Mesenchymal stem cell (in vitro differentiated cells and primary cell): ENCODE measurements around the gene SYNJ2.

Experiments used
- DNase-seq: peaks from one replicate; pipeline ENCODE4 v3.0.0-alpha.2; 2013
- H2AFZ ChIP-seq: one replicate; pipeline ENCODE4 v1.6.1; 2013; ENCODE audit warnings: low read depth, mild to moderate bottlenecking, control low read depth, inconsistent platforms, low read length, moderate library complexity
- H2AK5ac ChIP-seq: 2 replicates; pipeline ENCODE4 v1.6.1; 2013; ENCODE audit warnings: low read length, moderate library complexity, mild to moderate bottlenecking, inconsistent platforms; ENCODE audit not compliant: severe bottlenecking
- H2BK120ac ChIP-seq: one replicate; pipeline ENCODE4 v1.6.1; 2013; ENCODE audit warnings: low read depth, mild to moderate bottlenecking, inconsistent platforms, low read length, moderate library complexity
- H2BK12ac ChIP-seq, 2 experiments: one replicate each; pipeline ENCODE4 v1.6.1; 2013; ENCODE audit warnings: inconsistent platforms in 2 of 2, low read length in 2 of 2, mild to moderate bottlenecking in 2 of 2, moderate library complexity in 2 of 2, control low read depth in 1 of 2
- H2BK15ac ChIP-seq: one replicate; pipeline ENCODE4 v1.6.1; 2013; ENCODE audit warnings: mild to moderate bottlenecking, low read depth, inconsistent platforms; ENCODE audit not compliant: poor library complexity, severe bottlenecking
- H2BK5ac ChIP-seq: 2 replicates; pipeline ENCODE4 v1.6.1; 2013; ENCODE audit warnings: low read depth, mild to moderate bottlenecking, low read length, control low read depth, inconsistent platforms; ENCODE audit not compliant: poor library complexity, severe bottlenecking
- H3K14ac ChIP-seq, 2 experiments: one replicate each; pipeline ENCODE4 v1.6.1; 2013; ENCODE audit warnings: inconsistent platforms in 2 of 2, low read length in 2 of 2, control low read depth in 1 of 2, mild to moderate bottlenecking in 1 of 2, moderate library complexity in 1 of 2
- H3K18ac ChIP-seq, 2 experiments: one replicate each; pipeline ENCODE4 v1.6.1; 2013; ENCODE audit warnings: inconsistent platforms in 2 of 2, low read length in 2 of 2, control low read depth in 1 of 2, low read depth in 1 of 2, mild to moderate bottlenecking in 1 of 2
- H3K23ac ChIP-seq, 2 experiments: one replicate each; pipeline ENCODE4 v1.6.1; 2013; ENCODE audit warnings: inconsistent platforms in 2 of 2, low read length in 2 of 2, mild to moderate bottlenecking in 2 of 2, moderate library complexity in 2 of 2, control low read depth in 1 of 2
- H3K27ac ChIP-seq: 2 replicates; pipeline ENCODE4 v1.5.1; 2013; ENCODE audit warnings: mild to moderate bottlenecking, moderate library complexity, low read length, control low read depth, inconsistent platforms; ENCODE audit not compliant: poor library complexity, severe bottlenecking
- H3K27me3 ChIP-seq, 2 experiments: 2 replicates each; pipeline versions ENCODE4 v1.6.1 to v1.7.0; 2013; ENCODE audit warnings: low read length in 2 of 2, mild to moderate bottlenecking in 2 of 2, moderate library complexity in 2 of 2, control low read depth in 1 of 2, inconsistent platforms in 1 of 2; ENCODE audit not compliant: control insufficient read depth in 1 of 2, insufficient read depth in 1 of 2
- H3K36me3 ChIP-seq, 2 experiments: 2 replicates each; pipeline versions ENCODE4 v1.6.1 to v1.7.0; 2013; ENCODE audit warnings: low read length in 2 of 2, control low read depth in 1 of 2, inconsistent platforms in 1 of 2, low read depth in 1 of 2, mild to moderate bottlenecking in 1 of 2; ENCODE audit not compliant: insufficient read depth in 2 of 2, control insufficient read depth in 1 of 2
- H3K4ac ChIP-seq, 2 experiments: one replicate each; pipeline ENCODE4 v1.6.1; 2013; ENCODE audit warnings: inconsistent platforms in 2 of 2, low read length in 2 of 2, mild to moderate bottlenecking in 2 of 2, moderate library complexity in 2 of 2, control low read depth in 1 of 2, low read depth in 1 of 2
- H3K4me1 ChIP-seq: 2 replicates; pipeline ENCODE4 v1.6.1; 2013; ENCODE audit warnings: low read depth, low read length, control low read depth; ENCODE audit not compliant: control insufficient read depth, insufficient read depth
- H3K4me2 ChIP-seq: 2 replicates; pipeline ENCODE4 v1.6.1; 2013; ENCODE audit warnings: low read length, mild to moderate bottlenecking, inconsistent platforms; ENCODE audit not compliant: poor library complexity, severe bottlenecking
- H3K4me3 ChIP-seq, 2 experiments: 2 replicates each; pipeline versions ENCODE4 v1.5.1 to v1.7.0; 2013; ENCODE audit warnings: low read length in 2 of 2, mild to moderate bottlenecking in 2 of 2, control low read depth in 1 of 2, low read depth in 1 of 2; ENCODE audit not compliant: insufficient read depth in 1 of 2
- H3K79me1 ChIP-seq: replicated peaks from 2 replicates; pipeline ENCODE4 v1.6.1; 2013; ENCODE audit warnings: mild to moderate bottlenecking, control low read depth, low read length, inconsistent platforms; ENCODE audit not compliant: poor library complexity, severe bottlenecking
- H3K9ac ChIP-seq: 2 replicates; pipeline ENCODE4 v1.7.0; 2013; ENCODE audit warnings: mild to moderate bottlenecking, low read length, moderate library complexity
- H3K9me3 ChIP-seq: 2 replicates; pipeline ENCODE4 v1.7.0; 2013; ENCODE audit warnings: mild to moderate bottlenecking, low read length; ENCODE audit not compliant: control insufficient read depth
- H4K8ac ChIP-seq: one replicate; pipeline ENCODE4 v1.6.1; 2013; ENCODE audit warnings: inconsistent platforms, mild to moderate bottlenecking, low read length, moderate library complexity
- H4K91ac ChIP-seq: one replicate; pipeline ENCODE4 v1.6.1; 2013; ENCODE audit warnings: mild to moderate bottlenecking, low read length, inconsistent platforms
- WGBS: methylation state at CpG from one replicate; pipeline ENCODE4 v1.1.7; 2013; ENCODE audit warnings: mixed read lengths; 5-methylcytosine and 5-hydroxymethylcytosine counted together

SYNJ2 gene

DNA sequence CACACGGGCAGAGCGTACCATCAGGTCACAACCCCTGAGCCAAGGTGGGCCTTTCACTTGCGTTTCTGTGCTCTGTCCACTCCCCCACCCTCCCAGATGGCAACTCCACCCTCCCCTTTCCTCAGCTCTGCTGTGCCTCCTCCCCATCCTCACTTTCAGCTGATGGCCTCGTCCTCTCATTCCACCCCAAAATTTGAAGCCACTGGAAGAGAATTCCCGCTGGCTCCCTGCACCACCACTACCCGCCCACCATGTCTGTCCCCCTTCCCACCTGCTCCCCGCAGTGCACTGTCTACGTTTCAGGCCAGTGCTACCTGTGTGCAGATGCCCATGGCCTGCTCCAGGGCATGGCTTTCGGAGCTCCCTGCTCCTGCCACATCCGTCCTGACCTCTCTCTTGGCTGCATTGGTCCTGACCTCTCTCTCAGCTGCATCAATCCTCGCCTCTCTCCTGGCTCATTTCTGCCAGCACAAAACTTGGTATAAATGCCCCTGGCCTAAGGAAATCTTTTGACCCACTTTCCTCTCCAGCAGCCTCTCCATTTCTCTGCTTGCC lies 24.0 kb downstream of the SYNJ2 start:
- peaks cover 11% of the 10 kb centered on the region for H3K79me1 ChIP-seq
- H2AK5ac ChIP-seq = no peak overlapping the region
- no peak overlapping the region for H3K14ac ChIP-seq
- no peak overlapping the region for H3K18ac ChIP-seq
- no peak overlapping the region for H2BK15ac ChIP-seq
- WGBS = 92% methylated on average over 11 of the region's 11 CpGs
- H3K4me3 ChIP-seq = no peak overlapping the region
- peaks cover 16 to 40% of the 10 kb centered on the region in 2 experiments for H3K36me3 ChIP-seq
- H4K8ac ChIP-seq = no peak overlapping the region
- H3K4ac ChIP-seq = no peak overlapping the region
- no peak overlapping the region for H3K27ac ChIP-seq
- H3K27me3 ChIP-seq = no peaks in the 10 kb centered on the region
- H3K23ac ChIP-seq = no peak overlapping the region
- H3K9me3 ChIP-seq = no peaks in the 10 kb centered on the region
- H2BK12ac ChIP-seq = peak overlapping the region in 1 of 2 experiments; percentile 7
- peak overlapping the region; percentile 25 for H2BK120ac ChIP-seq
- no peak overlapping the region for H3K4me2 ChIP-seq
- H2AFZ ChIP-seq = no peak overlapping the region
- no peak overlapping the region for H2BK5ac ChIP-seq
- H3K9ac ChIP-seq = no peak overlapping the region
- no peak overlapping the region for H4K91ac ChIP-seq
- DNase-seq = no peak
- H3K4me1 ChIP-seq = peaks cover 42% of the 10 kb centered on the region

DNA sequence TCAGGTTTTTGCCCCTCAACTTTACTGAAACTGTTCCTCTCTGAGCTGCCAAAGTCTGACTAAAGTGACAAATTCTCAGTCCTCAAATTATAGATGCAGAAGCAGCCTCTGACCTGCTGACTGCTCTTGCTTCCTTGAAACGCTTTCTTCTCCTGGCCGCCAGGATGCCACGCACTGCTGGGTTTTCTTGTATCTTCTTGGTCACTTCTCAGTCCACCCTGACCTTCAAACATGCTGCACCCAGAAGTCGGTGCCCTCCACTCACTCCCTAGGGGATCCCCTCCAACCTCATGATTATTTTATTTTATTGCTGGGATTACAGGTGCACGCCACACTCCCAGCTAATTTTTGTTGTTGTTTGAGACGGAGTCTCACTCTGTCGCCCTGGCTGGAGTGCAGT lies 24.7 kb downstream of the SYNJ2 start:
- no peaks in the 10 kb centered on the region for H3K27me3 ChIP-seq
- H3K18ac ChIP-seq = no peak overlapping the region
- H2AFZ ChIP-seq = no peak overlapping the region
- no peak overlapping the region for H2BK120ac ChIP-seq
- H4K8ac ChIP-seq = no peak overlapping the region
- H2BK5ac ChIP-seq = no peak overlapping the region
- H2BK15ac ChIP-seq = peak overlapping the region; percentile 9
- DNase-seq = no peak
- no peak overlapping the region for H3K4me3 ChIP-seq
- H3K27ac ChIP-seq = no peak overlapping the region
- no peak overlapping the region for H3K4me2 ChIP-seq
- no peak overlapping the region for H3K23ac ChIP-seq
- no peak overlapping the region for H3K4ac ChIP-seq
- H3K9me3 ChIP-seq = no peaks in the 10 kb centered on the region
- H3K4me1 ChIP-seq = peaks cover 40% of the 10 kb centered on the region
- H3K79me1 ChIP-seq = peaks cover 11% of the 10 kb centered on the region
- H4K91ac ChIP-seq = no peak overlapping the region
- H3K9ac ChIP-seq = no peak overlapping the region
- WGBS = 96% methylated on average over 7 of the region's 7 CpGs
- peak overlapping the region in 1 of 2 experiments; percentile 18 for H3K14ac ChIP-seq
- H2AK5ac ChIP-seq = no peak overlapping the region
- no peak overlapping the region for H2BK12ac ChIP-seq
- H3K36me3 ChIP-seq = peaks cover 22 to 42% of the 10 kb centered on the region in 2 experiments

DNA sequence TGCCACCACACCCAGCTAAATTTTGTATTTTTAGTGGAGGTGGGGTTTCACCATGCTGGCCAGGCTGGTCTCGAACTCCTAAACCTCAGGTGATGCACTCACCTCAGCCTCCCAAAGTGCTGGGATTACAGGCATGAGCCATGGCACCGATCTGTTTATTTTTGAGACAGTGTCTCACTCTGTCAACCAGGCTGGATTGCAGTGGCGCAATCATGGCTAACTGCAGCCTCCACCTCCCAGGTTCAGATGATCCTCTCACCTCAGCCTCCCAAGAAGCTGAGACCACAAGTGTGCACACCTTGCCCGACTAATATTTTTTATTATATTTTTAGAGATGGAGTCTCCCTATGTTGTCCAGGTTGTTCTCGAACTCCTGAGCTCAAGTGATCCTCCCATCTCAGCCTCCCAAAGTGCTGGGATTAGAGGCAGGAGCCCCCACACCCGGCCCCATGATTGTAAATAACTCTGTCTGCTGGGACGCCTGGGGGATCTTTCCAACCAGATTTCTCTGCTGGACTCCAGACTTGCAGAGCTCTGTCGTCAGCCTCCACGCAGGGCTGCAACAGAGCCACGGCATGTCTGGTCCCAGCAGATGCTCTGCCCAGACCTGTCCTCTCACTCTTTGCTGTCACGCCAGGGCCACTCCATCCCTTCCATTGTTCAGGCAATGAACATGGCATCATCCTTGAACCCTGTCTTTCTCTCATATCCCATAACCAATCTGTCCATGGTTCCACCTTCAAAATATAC lies 25.3 kb downstream of the SYNJ2 start:
- no peak overlapping the region for H3K4me2 ChIP-seq

GRCh38 chr6:158008864-158009113 lies 27.1 kb downstream of the SYNJ2 start:
- H3K4me3 ChIP-seq = no peak overlapping the region
- peaks cover 27% of the 10 kb centered on the region for H3K4me1 ChIP-seq
- no peak overlapping the region for H2BK5ac ChIP-seq
- peaks cover 11% of the 10 kb centered on the region for H3K79me1 ChIP-seq
- H2BK15ac ChIP-seq = peak overlapping the region; percentile 78
- peak overlapping the region; percentile 12 for H2BK120ac ChIP-seq
- peak overlapping the region; percentile 84 to 96 for H3K18ac ChIP-seq
- H3K27ac ChIP-seq = no peak overlapping the region
- H3K23ac ChIP-seq = no peak overlapping the region
- no peak overlapping the region for H2AFZ ChIP-seq
- no peak for DNase-seq
- H2BK12ac ChIP-seq = peak overlapping the region; percentile 51 to 99
- H3K4ac ChIP-seq = peak overlapping the region; percentile 67 to 89
- no peaks in the 10 kb centered on the region for H3K27me3 ChIP-seq
- peak overlapping the region in 1 of 2 experiments; percentile 86 for H3K14ac ChIP-seq
- 95% methylated on average over 6 of the region's 6 CpGs for WGBS
- H4K91ac ChIP-seq = peak overlapping the region; percentile 85
- peaks cover 26 to 43% of the 10 kb centered on the region in 2 experiments for H3K36me3 ChIP-seq
- peak overlapping the region; percentile 81 for H4K8ac ChIP-seq
- H3K9ac ChIP-seq = no peak overlapping the region
- peak overlapping the region; percentile 60 for H2AK5ac ChIP-seq
- H3K4me2 ChIP-seq = no peak overlapping the region
- H3K9me3 ChIP-seq = no peaks in the 10 kb centered on the region

More for the DNA sequence above, 25.3 kb downstream of the SYNJ2 start:
- Histone ChIP-seq H3K27me3 (no peaks in the 10 kb centered on the region), H2BK120ac (no peak overlapping the region), H4K8ac (no peak overlapping the region), H2BK12ac (peak overlapping the region; percentile 22 to 59), H3K4ac (no peak overlapping the region), H3K36me3 (peaks cover 21 to 41% of the 10 kb centered on the region in 2 experiments), H4K91ac (peak overlapping the region; percentile 88), H3K4me3 (no peak overlapping the region), H3K79me1 (peaks cover 11% of the 10 kb centered on the region), H2BK5ac (no peak overlapping the region), H2BK15ac (peak overlapping the region; percentile 77), H3K9me3 (no peaks in the 10 kb centered on the region), H2AFZ (no peak overlapping the region), H3K14ac (no peak overlapping the region), H3K27ac (no peak overlapping the region), H3K9ac (no peak overlapping the region), H3K4me1 (peaks cover 40% of the 10 kb centered on the region), H3K18ac (peak overlapping the region in 1 of 2 experiments; percentile 72), H3K23ac (no peak overlapping the region), H2AK5ac (peak overlapping the region; percentile 42)
- no peak for DNase-seq
- 94% methylated on average over 10 of the region's 11 CpGs for WGBS
